Brain microvascular endothelial cell (primary cell): ENCODE measurements around the gene FADS6.

Experiments
- DNase-seq: peaks from one replicate; pipeline ENCODE4 v3.0.0-alpha.2; 2020
- H3K27ac ChIP-seq: fragments of 250-450 bp; sonication (Bioruptor Pico); 2 replicates; pipeline ENCODE4 v1.5.1; 2020; ENCODE audit warnings: mild to moderate bottlenecking, moderate library complexity
- H3K27me3 ChIP-seq: fragments of 250-450 bp; sonication (Bioruptor Pico); replicated peaks from 2 replicates; pipeline ENCODE4 v1.5.1; 2020; ENCODE audit warnings: mild to moderate bottlenecking
- H3K36me3 ChIP-seq: fragments of 250-450 bp; sonication (Bioruptor Pico); replicated peaks from 2 replicates; pipeline ENCODE4 v1.5.1; 2020; ENCODE audit warnings: mild to moderate bottlenecking
- H3K4me3 ChIP-seq: 2 replicates; pipeline ENCODE4 v1.5.1; 2011; ENCODE audit warnings: low read depth, mild to moderate bottlenecking, control low read depth, low read length, moderate library complexity
- CTCF ChIP-seq: IDR thresholded peaks from 2 replicates; pipeline ENCODE4 v1.5.1; 2011; ENCODE audit warnings: low read depth, mild to moderate bottlenecking, moderate library complexity, low read length, control low read depth, inconsistent platforms; ENCODE audit errors: missing control alignments
- in situ Hi-C: cut with HindIII; loops from 2 replicates; pipeline ENCODE4 v1.10.0; 2017; ENCODE audit warnings: low sequenced_read_pairs, low pct_ligation_motif_present

FADS6 gene

GRCh38 chr17:74868251-74868907 lies 25.1 kb downstream of the FADS6 start:
- no peak for DNase-seq
- no peak for TF ChIP-seq CTCF
- no peak overlapping the region for H3K4me3 ChIP-seq
- no peaks in the 10 kb centered on the region for H3K27me3 ChIP-seq
- in situ Hi-C loops, result no loop called here
- no peaks in the 10 kb centered on the region for H3K36me3 ChIP-seq
- no peak overlapping the region for H3K27ac ChIP-seq

- Histone ChIP-seq H3K27ac (no peak overlapping the region), H3K4me3 (no peak overlapping the region), H3K36me3 (no peaks in the 10 kb centered on the region), H3K27me3 (peaks cover 5% of the 10 kb centered on the region)
- no peak for DNase-seq
- in situ Hi-C loops, result no loop called here
- no peak for TF ChIP-seq CTCF
Observed at GRCh38 chr17:74866198-74866835, 27.1 kb downstream of the FADS6 start.

- Histone ChIP-seq H3K36me3 (no peaks in the 10 kb centered on the region), H3K27ac (no peak overlapping the region), H3K27me3 (peaks cover 11% of the 10 kb centered on the region), H3K4me3 (no peak overlapping the region)
- peak; percentile 3 for TF ChIP-seq CTCF
- no peak for DNase-seq
- in situ Hi-C loops, result no loop called here
Observed at GRCh38 chr17:74865504-74866197, 27.8 kb downstream of the FADS6 start.

- Histone ChIP-seq H3K36me3 (no peaks in the 10 kb centered on the region), H3K4me3 (no peak overlapping the region), H3K27me3 (peaks cover 19% of the 10 kb centered on the region), H3K27ac (no peak overlapping the region)
- peak; percentile 99 for TF ChIP-seq CTCF
- in situ Hi-C loops, result no loop called here
- DNase-seq, result peak; percentile 60
Observed at GRCh38 chr17:74864866-74865395, 28.5 kb downstream of the FADS6 start.

- in situ Hi-C loops, result no loop called here
- no peak for TF ChIP-seq CTCF
- no peak overlapping the region for H3K27ac ChIP-seq
- DNase-seq, result no peak
- H3K27me3 ChIP-seq, result peaks cover 23% of the 10 kb centered on the region
- H3K4me3 ChIP-seq, result no peak overlapping the region
- no peaks in the 10 kb centered on the region for H3K36me3 ChIP-seq
Observed at GRCh38 chr17:74864297-74864865, 29.1 kb downstream of the FADS6 start.
